ENCODE results near the gene PUS10. TPM values are rescaled to one million over a fixed set of nuclear protein-coding genes. Genes with fewer than 3 reads are reported as not detected.

PUS10 gene
- total RNA-seq, 1 experiment from 2014 or later = 5.6 TPM

DNA sequence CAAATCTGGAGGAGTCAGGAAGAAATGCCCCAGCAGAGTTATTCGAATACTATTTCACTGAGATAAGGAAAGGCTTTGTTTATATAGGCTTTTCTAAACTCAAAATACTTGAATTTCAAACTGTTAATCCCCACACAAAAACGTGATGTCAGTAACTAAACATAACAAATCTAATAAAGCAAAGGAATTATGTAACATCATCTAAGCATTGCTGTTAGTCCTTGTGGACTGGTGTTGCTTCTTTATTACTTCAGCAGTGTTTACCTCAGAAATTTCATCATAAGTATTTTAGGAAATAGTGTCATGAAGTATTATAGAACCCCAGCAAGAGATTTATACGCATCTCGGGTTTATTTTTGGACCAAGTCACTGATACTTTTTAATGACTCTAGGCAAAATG is 27.9 kb upstream of the PUS10 start:
- Histone ChIP-seq H3K27me3 (ENCODE audit: insufficient read depth, low read length) (no peaks in the 10 kb centered on the region), H2AFZ (ENCODE audit: low read depth, low read length, poor library complexity, severe bottlenecking) (no peak overlapping the region), H3K27ac (ENCODE audit: low read depth, low read length) (no peak overlapping the region), H4K20me1 (ENCODE audit: insufficient read depth) (no peaks in the 10 kb centered on the region), H3K36me3 (ENCODE audit: control insufficient read depth in 1 of 2, insufficient read depth in 2 of 2, low read length in 2 of 2) (peaks cover 14 to 15% of the 10 kb centered on the region in 2 experiments; a peak in 3 of 4 replicates), H3K9ac (ENCODE audit: low read length) (no peak overlapping the region), H3K9me2 (ENCODE audit: insufficient read depth) (no peaks in the 10 kb centered on the region), H3K9me3 (ENCODE audit: control insufficient read depth in 1 of 2, insufficient read depth in 1 of 2, low read depth in 1 of 2, low read length in 2 of 2) (no peaks in the 10 kb centered on the region), H3K79me2 (ENCODE audit: insufficient read depth, low read length) (no peaks in the 10 kb centered on the region), H3K4me3 (replicated peaks in 1 of 2; ENCODE audit: low read depth in 1 of 2, low read length in 2 of 2) (no peak overlapping the region), H3K4me1 (ENCODE audit: control insufficient read depth in 1 of 2, insufficient read depth in 2 of 2, low read length in 2 of 2) (no peaks in the 10 kb centered on the region), H3K4me2 (ENCODE audit: low read length) (no peak overlapping the region)
- TF ChIP-seq SRF (IDR thresholded peaks at IDR 0.05; ENCODE audit: low read depth) (no peak), TCF7L2 (IDR thresholded peaks at IDR 0.05; ENCODE audit: borderline replicate concordance, extremely low read depth, insufficient read depth, insufficient read length) (no peak), SIN3A (IDR thresholded peaks at IDR 0.05; ENCODE audit: low read depth) (no peak), ZNF274 (IDR thresholded peaks at IDR 0.05; ENCODE audit: low read depth, low read length) (no peak), JUND (IDR thresholded peaks at IDR 0.05) (no peak), YY1 (IDR thresholded peaks at IDR 0.05; ENCODE audit: extremely low read depth, insufficient replicate concordance, low read depth, low read length) (no peak), ELF1 (IDR thresholded peaks at IDR 0.05; ENCODE audit: borderline replicate concordance, low read depth) (no peak), SP1 (IDR thresholded peaks at IDR 0.05; ENCODE audit: low read depth) (no peak), CBX3 (IDR thresholded peaks at IDR 0.05; ENCODE audit: low read depth) (no peak), FOSL1 (IDR thresholded peaks at IDR 0.05; ENCODE audit: low read depth) (no peak), EGR1 (IDR thresholded peaks at IDR 0.05; ENCODE audit: low read depth) (no peak), POLR2A (IDR thresholded peaks at IDR 0.05; ENCODE audit: borderline replicate concordance, extremely low read depth, insufficient read depth, insufficient read length) (no peak), RAD21 (IDR thresholded peaks at IDR 0.05; ENCODE audit: low read depth) (no peak), EZH2 (IDR thresholded peaks at IDR 0.05) (no peak), CEBPB (IDR thresholded peaks at IDR 0.05; ENCODE audit: low read depth) (no peak), POLR2AphosphoS5 (IDR thresholded peaks at IDR 0.05; ENCODE audit: low read depth, low read length) (no peak), ZFX (IDR thresholded peaks at IDR 0.05) (no peak)
- TF ChIP-seq, protein P1, sequence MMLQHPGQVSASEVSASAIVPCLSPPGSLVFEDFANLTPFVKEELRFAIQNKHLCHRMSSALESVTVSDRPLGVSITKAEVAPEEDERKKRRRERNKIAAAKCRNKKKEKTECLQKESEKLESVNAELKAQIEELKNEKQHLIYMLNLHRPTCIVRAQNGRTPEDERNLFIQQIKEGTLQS (IDR thresholded peaks at IDR 0.05) = no peak
- TF ChIP-seq, protein P2, sequence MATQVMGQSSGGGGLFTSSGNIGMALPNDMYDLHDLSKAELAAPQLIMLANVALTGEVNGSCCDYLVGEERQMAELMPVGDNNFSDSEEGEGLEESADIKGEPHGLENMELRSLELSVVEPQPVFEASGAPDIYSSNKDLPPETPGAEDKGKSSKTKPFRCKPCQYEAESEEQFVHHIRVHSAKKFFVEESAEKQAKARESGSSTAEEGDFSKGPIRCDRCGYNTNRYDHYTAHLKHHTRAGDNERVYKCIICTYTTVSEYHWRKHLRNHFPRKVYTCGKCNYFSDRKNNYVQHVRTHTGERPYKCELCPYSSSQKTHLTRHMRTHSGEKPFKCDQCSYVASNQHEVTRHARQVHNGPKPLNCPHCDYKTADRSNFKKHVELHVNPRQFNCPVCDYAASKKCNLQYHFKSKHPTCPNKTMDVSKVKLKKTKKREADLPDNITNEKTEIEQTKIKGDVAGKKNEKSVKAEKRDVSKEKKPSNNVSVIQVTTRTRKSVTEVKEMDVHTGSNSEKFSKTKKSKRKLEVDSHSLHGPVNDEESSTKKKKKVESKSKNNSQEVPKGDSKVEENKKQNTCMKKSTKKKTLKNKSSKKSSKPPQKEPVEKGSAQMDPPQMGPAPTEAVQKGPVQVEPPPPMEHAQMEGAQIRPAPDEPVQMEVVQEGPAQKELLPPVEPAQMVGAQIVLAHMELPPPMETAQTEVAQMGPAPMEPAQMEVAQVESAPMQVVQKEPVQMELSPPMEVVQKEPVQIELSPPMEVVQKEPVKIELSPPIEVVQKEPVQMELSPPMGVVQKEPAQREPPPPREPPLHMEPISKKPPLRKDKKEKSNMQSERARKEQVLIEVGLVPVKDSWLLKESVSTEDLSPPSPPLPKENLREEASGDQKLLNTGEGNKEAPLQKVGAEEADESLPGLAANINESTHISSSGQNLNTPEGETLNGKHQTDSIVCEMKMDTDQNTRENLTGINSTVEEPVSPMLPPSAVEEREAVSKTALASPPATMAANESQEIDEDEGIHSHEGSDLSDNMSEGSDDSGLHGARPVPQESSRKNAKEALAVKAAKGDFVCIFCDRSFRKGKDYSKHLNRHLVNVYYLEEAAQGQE (IDR thresholded peaks at IDR 0.05; ENCODE audit: low read depth) = no peak
- TF ChIP-seq, protein P3, sequence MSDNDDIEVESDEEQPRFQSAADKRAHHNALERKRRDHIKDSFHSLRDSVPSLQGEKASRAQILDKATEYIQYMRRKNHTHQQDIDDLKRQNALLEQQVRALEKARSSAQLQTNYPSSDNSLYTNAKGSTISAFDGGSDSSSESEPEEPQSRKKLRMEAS (IDR thresholded peaks at IDR 0.05) = no peak
- RAD21 ChIA-PET (ENCODE audit: low non-redundant PET in 1 of 2, low total read pairs in 2 of 2, uncharacterized antibody in 2 of 2, unreplicated experiment in 2 of 2) = no interaction called here
- BruUV-seq (replicated peaks) = no TSS peak
- DNase-seq (ENCODE audit: low read depth, low spot score) (no peak), ATAC-seq (no peak)
- CTCF ChIA-PET = no interaction called here
- intact Hi-C loops (cut with micrococcal nuclease) = no loop called here
- POLR2A ChIA-PET = no interaction called here

Measured in HCT116 (cell line).